OCI-LY3 (cell line): ENCODE measurements around the gene GRID2.

Source experiments
- H2AFZ ChIP-seq: fragments of 200-600, 300-600 bp; shearing (Covaris generic); 2 replicates; pipeline ENCODE4 v1.6.0; 2014; ENCODE audit warnings: antibody characterized with exemption, low read depth, low read length
- H3K27ac ChIP-seq: fragments of 200-600, 300-600 bp; sonication (generic); 2 replicates; pipeline ENCODE4 v1.5.1; 2014; ENCODE audit warnings: mild to moderate bottlenecking, low read length, moderate library complexity, mixed read lengths
- H3K27me3 ChIP-seq: fragments of 200-600, 300-600 bp; sonication (generic); 2 replicates; pipeline ENCODE4 v1.6.1; 2014; ENCODE audit warnings: low read depth, low read length, mixed read lengths
- H3K36me3 ChIP-seq: fragments of 200-600, 300-600 bp; sonication (generic); replicated peaks from 2 replicates; pipeline ENCODE3; 2014; ENCODE audit warnings: low read depth, low read length, mixed read lengths
- H3K4me1 ChIP-seq: fragments of 300-600, 200-600 bp; sonication (generic); 2 replicates; pipeline ENCODE4 v1.6.1; 2014; ENCODE audit warnings: low read length, mixed read lengths
- H3K4me2 ChIP-seq: fragments of 200-600, 300-600 bp; sonication (generic); 2 replicates; pipeline ENCODE4 v1.6.1; 2014; ENCODE audit warnings: low read length, mixed read lengths
- H3K4me3 ChIP-seq: fragments of 300-600, 200-600 bp; sonication (generic); 2 replicates; pipeline ENCODE4 v1.5.1; 2014; ENCODE audit warnings: antibody characterized with exemption, mild to moderate bottlenecking, low read length, moderate library complexity
- H3K79me2 ChIP-seq: fragments of 300-600, 200-600 bp; shearing (Covaris generic); 2 replicates; pipeline ENCODE4 v1.6.1; 2014; ENCODE audit warnings: mild to moderate bottlenecking, low read length, mixed read lengths
- H3K9ac ChIP-seq: fragments of 300-600, 200-600 bp; shearing (Covaris generic); 2 replicates; pipeline ENCODE4 v1.6.0; 2014; ENCODE audit warnings: mild to moderate bottlenecking, low read length, moderate library complexity
- H3K9me3 ChIP-seq: fragments of 200-600, 300-600 bp; shearing (Covaris generic); 2 replicates; pipeline ENCODE4 v1.6.1; 2014; ENCODE audit warnings: low read length, mixed read lengths; ENCODE audit not compliant: insufficient read depth
- H4K20me1 ChIP-seq: fragments of 200-600, 300-600 bp; sonication (generic); 2 replicates; pipeline ENCODE4 v1.6.1; 2016; ENCODE audit warnings: low read length, mixed read lengths; ENCODE audit not compliant: insufficient read depth
- EZH2phosphoT487 ChIP-seq: fragments of 200-600 bp; shearing (Covaris generic); IDR thresholded peaks from 2 replicates; pipeline ENCODE4 v1.6.1; 2018; ENCODE audit warnings: antibody characterized with exemption, mixed run types, low read depth
- TF ChIP-seq, protein P1 (sequence below): fragments of 200-600, 300-600 bp; sonication (generic); IDR thresholded peaks from 2 replicates; pipeline ENCODE4 v1.5.1; 2014; ENCODE audit warnings: antibody characterized with exemption, low read length, low read depth

GRID2 gene

DNA sequence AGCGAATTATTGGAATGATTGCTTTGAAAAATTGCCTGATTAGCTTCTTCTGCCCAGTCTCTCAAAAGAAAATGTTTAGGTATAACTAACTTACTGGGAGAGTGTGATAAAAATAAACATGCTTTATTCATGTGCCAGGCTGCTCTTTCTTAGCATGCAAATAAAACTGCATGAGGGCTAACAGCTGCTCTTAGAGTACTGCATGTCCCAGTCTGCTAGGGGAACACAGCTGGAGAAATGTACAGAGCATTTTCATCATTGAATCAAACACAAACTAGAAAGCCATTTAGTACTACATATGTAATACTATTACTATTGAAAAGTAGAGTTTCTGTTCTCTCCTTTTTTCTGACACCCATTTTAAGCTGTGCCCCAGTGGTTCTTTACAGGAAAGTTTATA, 726.0 kb downstream of the GRID2 start:
- H3K27ac ChIP-seq = peak overlapping the region; percentile 49; the same call in 1 of the 2 replicates
- no peaks in the 10 kb centered on the region for H3K36me3 ChIP-seq
- no peaks in the 10 kb centered on the region for H4K20me1 ChIP-seq
- peaks cover 25% of the 10 kb centered on the region for H3K4me1 ChIP-seq
- H3K9ac ChIP-seq = no peak overlapping the region
- no peaks in the 10 kb centered on the region for H3K27me3 ChIP-seq
- H2AFZ ChIP-seq = no peak overlapping the region
- TF ChIP-seq, protein P1, sequence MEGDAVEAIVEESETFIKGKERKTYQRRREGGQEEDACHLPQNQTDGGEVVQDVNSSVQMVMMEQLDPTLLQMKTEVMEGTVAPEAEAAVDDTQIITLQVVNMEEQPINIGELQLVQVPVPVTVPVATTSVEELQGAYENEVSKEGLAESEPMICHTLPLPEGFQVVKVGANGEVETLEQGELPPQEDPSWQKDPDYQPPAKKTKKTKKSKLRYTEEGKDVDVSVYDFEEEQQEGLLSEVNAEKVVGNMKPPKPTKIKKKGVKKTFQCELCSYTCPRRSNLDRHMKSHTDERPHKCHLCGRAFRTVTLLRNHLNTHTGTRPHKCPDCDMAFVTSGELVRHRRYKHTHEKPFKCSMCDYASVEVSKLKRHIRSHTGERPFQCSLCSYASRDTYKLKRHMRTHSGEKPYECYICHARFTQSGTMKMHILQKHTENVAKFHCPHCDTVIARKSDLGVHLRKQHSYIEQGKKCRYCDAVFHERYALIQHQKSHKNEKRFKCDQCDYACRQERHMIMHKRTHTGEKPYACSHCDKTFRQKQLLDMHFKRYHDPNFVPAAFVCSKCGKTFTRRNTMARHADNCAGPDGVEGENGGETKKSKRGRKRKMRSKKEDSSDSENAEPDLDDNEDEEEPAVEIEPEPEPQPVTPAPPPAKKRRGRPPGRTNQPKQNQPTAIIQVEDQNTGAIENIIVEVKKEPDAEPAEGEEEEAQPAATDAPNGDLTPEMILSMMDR = no peak
- TF ChIP-seq EZH2phosphoT487 = no peak
- H3K9me3 ChIP-seq = no peaks in the 10 kb centered on the region
- no peak overlapping the region for H3K4me3 ChIP-seq
- H3K4me2 ChIP-seq = no peak overlapping the region
- H3K79me2 ChIP-seq = no peaks in the 10 kb centered on the region

DNA sequence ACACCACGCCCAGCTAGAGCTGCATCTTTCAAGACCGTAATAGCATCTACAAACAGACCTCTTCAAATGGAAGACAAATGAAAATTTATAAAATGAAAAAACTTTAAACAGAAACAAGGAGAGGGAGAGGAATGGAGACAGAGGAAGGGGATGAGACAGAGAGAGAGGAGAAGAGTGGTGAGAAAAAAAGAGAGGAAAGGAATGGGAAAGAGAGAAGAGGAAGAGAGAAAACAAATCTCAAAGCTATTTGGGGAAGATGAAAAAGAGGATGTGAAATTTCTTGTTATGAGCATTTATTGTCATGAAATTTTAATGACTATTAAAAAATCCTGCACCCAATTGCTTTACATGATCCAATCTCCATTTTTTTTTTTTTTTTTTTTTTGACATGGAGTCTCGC, 726.9 kb downstream of the GRID2 start:
- no peak overlapping the region for H3K9ac ChIP-seq
- no peaks in the 10 kb centered on the region for H3K79me2 ChIP-seq
- H3K27me3 ChIP-seq = no peaks in the 10 kb centered on the region
- H3K36me3 ChIP-seq = no peaks in the 10 kb centered on the region
- peaks cover 25% of the 10 kb centered on the region for H3K4me1 ChIP-seq
- no peaks in the 10 kb centered on the region for H3K9me3 ChIP-seq
- H3K4me3 ChIP-seq = no peak overlapping the region
- H3K27ac ChIP-seq = peak overlapping the region; percentile 66
- H3K4me2 ChIP-seq = peak overlapping the region; percentile 33; the same call in 1 of the 2 replicates
- no peak overlapping the region for H2AFZ ChIP-seq
- TF ChIP-seq EZH2phosphoT487 = no peak
- TF ChIP-seq, protein P1 = no peak
- H4K20me1 ChIP-seq = no peaks in the 10 kb centered on the region

DNA sequence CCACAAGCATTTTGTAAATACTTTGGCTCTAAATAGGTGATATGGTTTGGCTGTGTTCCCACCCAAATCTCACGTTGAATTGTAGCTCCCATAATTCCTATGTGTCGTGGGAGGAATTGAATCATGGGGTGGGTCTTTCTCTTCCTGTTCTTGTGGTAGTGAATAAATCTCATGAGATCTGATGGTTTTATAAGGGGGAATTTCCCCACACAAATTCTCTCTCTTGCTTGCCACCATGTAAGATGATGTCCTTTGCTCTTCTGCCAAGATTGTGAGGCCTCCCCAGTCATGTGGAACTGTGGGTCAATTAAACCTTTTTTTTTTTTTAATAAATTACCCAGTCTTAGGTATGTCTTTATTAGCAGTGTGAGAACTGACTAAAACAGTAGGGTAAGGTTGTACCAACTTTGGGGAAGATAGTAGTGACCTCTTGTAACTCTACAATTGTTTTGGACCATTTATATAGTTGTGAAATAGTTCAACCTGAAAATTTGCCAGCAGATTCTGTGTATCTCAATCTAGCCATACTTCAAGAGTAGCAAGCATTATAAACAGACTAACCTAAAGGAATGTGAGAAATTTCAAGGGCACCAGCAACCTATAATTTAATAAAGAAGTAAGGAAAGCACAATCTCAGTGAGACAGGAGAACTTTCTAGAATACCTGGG, 727.8 kb downstream of the GRID2 start:
- Histone ChIP-seq H3K9ac (no peak overlapping the region; the same call in 1 of the 2 replicates), H3K4me3 (no peak overlapping the region; the same call in 1 of the 2 replicates), H3K4me2 (peak overlapping the region; percentile 29; the same call in 1 of the 2 replicates), H4K20me1 (no peaks in the 10 kb centered on the region), H3K4me1 (peaks cover 25% of the 10 kb centered on the region), H3K36me3 (no peaks in the 10 kb centered on the region), H3K27ac (peak overlapping the region; percentile 66), H3K79me2 (no peaks in the 10 kb centered on the region), H3K27me3 (no peaks in the 10 kb centered on the region), H2AFZ (no peak overlapping the region), H3K9me3 (no peaks in the 10 kb centered on the region)
- TF ChIP-seq EZH2phosphoT487 = no peak
- TF ChIP-seq, protein P1 = no peak

DNA sequence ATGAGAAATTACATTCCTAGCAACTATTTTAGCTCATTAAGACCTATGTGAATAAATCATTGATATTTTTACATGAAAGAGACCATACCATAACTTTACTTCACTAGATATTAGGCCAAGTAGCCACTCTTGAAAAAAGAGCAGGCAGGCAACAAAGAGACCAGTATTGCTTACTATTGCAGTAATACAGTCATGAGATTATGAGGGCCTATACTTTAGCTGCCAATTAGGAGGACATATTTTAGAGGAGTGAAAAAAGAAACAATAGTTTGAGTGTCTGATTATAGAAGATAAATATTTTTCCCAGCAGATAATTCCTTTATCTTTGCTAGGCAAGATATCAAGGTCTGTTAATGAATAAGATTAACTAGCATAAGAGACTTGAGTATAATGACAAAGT, 739.0 kb downstream of the GRID2 start:
- H3K27me3 ChIP-seq = no peaks in the 10 kb centered on the region
- no peaks in the 10 kb centered on the region for H3K79me2 ChIP-seq
- H4K20me1 ChIP-seq = no peaks in the 10 kb centered on the region
- no peaks in the 10 kb centered on the region for H3K36me3 ChIP-seq
- no peaks in the 10 kb centered on the region for H3K4me1 ChIP-seq
- H3K4me2 ChIP-seq = no peak overlapping the region
- H3K27ac ChIP-seq = no peak overlapping the region
- TF ChIP-seq EZH2phosphoT487 = no peak
- TF ChIP-seq, protein P1 = no peak
- H2AFZ ChIP-seq = no peak overlapping the region
- H3K4me3 ChIP-seq = no peak overlapping the region
- no peak overlapping the region for H3K9ac ChIP-seq
- H3K9me3 ChIP-seq = no peaks in the 10 kb centered on the region
